OCI-LY7 (cell line): ENCODE results near the gene PSTK. TPM values are rescaled to one million over a fixed set of nuclear protein-coding genes. Genes with fewer than 3 reads are reported as not detected.

ENCODE experiments used
- BruUV-seq: library from RNA; stranded (reverse); fragments of 400-500 nt; replicated peaks from 2 replicates; lab custom pipeline; 2021; lab: Mats Ljungman, UMichigan
- CTCF ChIA-PET: fragments of 300-600 bp; sonication (Branson Sonifier 250); formaldehyde crosslinking; loops from one replicate; lab custom pipeline; 2022; ENCODE audit warnings: antibody characterized with exemption; ENCODE audit not compliant: unreplicated experiment; lab: Charles Lee
- POLR2A ChIA-PET: fragments of 300-600 bp; sonication (Branson Sonifier 250); formaldehyde crosslinking; loops from one replicate; lab custom pipeline; 2022; ENCODE audit warnings: antibody characterized with exemption; lab: Charles Lee
- DNase-seq: peaks from one replicate; pipeline ENCODE4 v3.0.0-alpha.2; 2015; ENCODE audit warnings: low spot score
- H2AFZ ChIP-seq: fragments of 200-600 bp; sonication (generic), shearing (Covaris generic); 2 replicates; pipeline ENCODE4 v1.6.1; 2014; ENCODE audit warnings: mild to moderate bottlenecking, antibody characterized with exemption, low read length, moderate library complexity
- H3K27ac ChIP-seq: fragments of 200-600 bp; sonication (generic); 2 replicates; pipeline ENCODE4 v1.5.1; 2014; ENCODE audit warnings: mixed run types, low read depth, mild to moderate bottlenecking, moderate library complexity, low read length, inconsistent platforms; ENCODE audit not compliant: poor library complexity, severe bottlenecking
- H3K36me3 ChIP-seq: fragments of 200-600 bp; sonication (generic); 2 replicates; pipeline ENCODE4 v1.6.1; 2014; ENCODE audit warnings: mild to moderate bottlenecking, antibody characterized with exemption, low read length, moderate library complexity, mixed read lengths; ENCODE audit not compliant: insufficient read depth
- H3K4me1 ChIP-seq: fragments of 200-600 bp; sonication (generic); 2 replicates; pipeline ENCODE4 v1.5.1; 2014; ENCODE audit warnings: mild to moderate bottlenecking, low read length; ENCODE audit not compliant: insufficient read depth, poor library complexity, severe bottlenecking
- H3K4me2 ChIP-seq: fragments of 200-600 bp; sonication (generic); 2 replicates; pipeline ENCODE4 v1.6.1; 2014; ENCODE audit warnings: mild to moderate bottlenecking, low read length
- H3K4me3 ChIP-seq: fragments of 200-600 bp; sonication (generic); 2 replicates; pipeline ENCODE4 v1.5.1; 2014; ENCODE audit warnings: mild to moderate bottlenecking, low read depth, low read length; ENCODE audit not compliant: poor library complexity, severe bottlenecking
- H3K79me2 ChIP-seq: fragments of 200-600 bp; sonication (generic); 2 replicates; pipeline ENCODE4 v1.6.1; 2016; ENCODE audit warnings: low read depth, mild to moderate bottlenecking, low read length, moderate library complexity, mixed read lengths; ENCODE audit not compliant: insufficient read depth
- H3K9me2 ChIP-seq: fragments of 200-600 bp; sonication (generic); 2 replicates; pipeline ENCODE4 v1.6.1; 2016; ENCODE audit warnings: mild to moderate bottlenecking, low read length, mixed read lengths; ENCODE audit not compliant: insufficient read depth
- H3K9me3 ChIP-seq: fragments of 200-600 bp; sonication (generic); 2 replicates; pipeline ENCODE4 v1.6.1; 2014; ENCODE audit warnings: mild to moderate bottlenecking, mixed run types, low read length, mixed read lengths
- H4K20me1 ChIP-seq: fragments of 200-600 bp; sonication (generic); 2 replicates; pipeline ENCODE4 v1.6.1; 2014; ENCODE audit warnings: mild to moderate bottlenecking, antibody characterized with exemption, low read length, moderate library complexity, mixed read lengths; ENCODE audit not compliant: insufficient read depth
- EZH2phosphoT487 ChIP-seq: fragments of 200-600 bp; sonication (generic); IDR thresholded peaks from 2 replicates; pipeline ENCODE4 v1.6.1; 2018; ENCODE audit warnings: low read depth, borderline replicate concordance, mild to moderate bottlenecking, mixed run types, antibody characterized with exemption, low read length, moderate library complexity, mixed read lengths
- intact Hi-C: fragments of 100-400 bp; cut with micrococcal nuclease; formaldehyde crosslinking; loops from one replicate; pipeline ENCODE4 v1.10.0; 2022; ENCODE audit not compliant: unreplicated experiment
- total RNA-seq, 2 experiments: library from RNA; depleted of rRNA in 1 of 2; stranded (reverse); fragments of >200 nt in 1 of 2; shearing (Covaris generic) in 1 of 2; gene quantifications; 2 replicates each; pipeline ENCODE4 v1.2.3, GENCODE V29; 2014 to 2022
- TF ChIP-seq, protein P1 (sequence below): fragments of 200-600 bp; sonication (generic); conservative IDR thresholded peaks from 2 replicates; pipeline ENCODE4 v1.5.1; 2014; ENCODE audit warnings: mild to moderate bottlenecking, antibody characterized with exemption, low read length, moderate library complexity, mixed read lengths

The PSTK gene
- total RNA-seq, 2 experiments from 2014 or later = 4.9 to 8.9 TPM

DNA sequence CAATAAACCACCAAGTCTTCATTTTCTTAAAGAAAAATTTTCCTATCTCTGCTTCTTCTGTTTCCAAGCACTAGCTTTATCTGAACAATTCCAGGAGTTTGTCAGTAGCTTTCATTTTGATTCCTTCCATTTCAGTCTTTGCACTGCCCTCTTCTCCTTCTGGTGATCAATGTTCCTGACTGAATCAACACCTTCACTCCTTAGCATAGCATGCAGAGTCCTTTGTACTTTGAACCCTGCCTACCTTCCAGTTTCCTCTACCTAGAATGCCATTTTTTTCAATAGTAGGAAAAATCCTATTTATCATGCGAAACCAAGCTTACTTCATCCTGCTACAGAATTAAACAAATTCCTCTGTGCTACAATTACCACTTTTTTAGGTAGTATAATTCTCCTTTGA is 24.3 kb upstream of the PSTK start:
- TF ChIP-seq EZH2phosphoT487 = no peak
- TF ChIP-seq, protein P1, sequence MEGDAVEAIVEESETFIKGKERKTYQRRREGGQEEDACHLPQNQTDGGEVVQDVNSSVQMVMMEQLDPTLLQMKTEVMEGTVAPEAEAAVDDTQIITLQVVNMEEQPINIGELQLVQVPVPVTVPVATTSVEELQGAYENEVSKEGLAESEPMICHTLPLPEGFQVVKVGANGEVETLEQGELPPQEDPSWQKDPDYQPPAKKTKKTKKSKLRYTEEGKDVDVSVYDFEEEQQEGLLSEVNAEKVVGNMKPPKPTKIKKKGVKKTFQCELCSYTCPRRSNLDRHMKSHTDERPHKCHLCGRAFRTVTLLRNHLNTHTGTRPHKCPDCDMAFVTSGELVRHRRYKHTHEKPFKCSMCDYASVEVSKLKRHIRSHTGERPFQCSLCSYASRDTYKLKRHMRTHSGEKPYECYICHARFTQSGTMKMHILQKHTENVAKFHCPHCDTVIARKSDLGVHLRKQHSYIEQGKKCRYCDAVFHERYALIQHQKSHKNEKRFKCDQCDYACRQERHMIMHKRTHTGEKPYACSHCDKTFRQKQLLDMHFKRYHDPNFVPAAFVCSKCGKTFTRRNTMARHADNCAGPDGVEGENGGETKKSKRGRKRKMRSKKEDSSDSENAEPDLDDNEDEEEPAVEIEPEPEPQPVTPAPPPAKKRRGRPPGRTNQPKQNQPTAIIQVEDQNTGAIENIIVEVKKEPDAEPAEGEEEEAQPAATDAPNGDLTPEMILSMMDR = no peak
- Histone ChIP-seq H3K36me3 (no peaks in the 10 kb centered on the region; the same call in 1 of the 2 replicates), H2AFZ (no peak overlapping the region), H3K27ac (no peak overlapping the region), H3K4me1 (peaks cover 11% of the 10 kb centered on the region), H3K9me2 (peaks cover 3% of the 10 kb centered on the region; the same call in 1 of the 2 replicates), H3K4me2 (no peak overlapping the region; the same call in 1 of the 2 replicates), H3K79me2 (no peaks in the 10 kb centered on the region), H4K20me1 (no peaks in the 10 kb centered on the region), H3K9me3 (no peaks in the 10 kb centered on the region), H3K4me3 (no peak overlapping the region)
- CTCF ChIA-PET = no interaction called here
- BruUV-seq = no TSS peak
- intact Hi-C loops = loop anchor here (2.0 kb wide), 1 partner anchor 53 kb away; the partner anchor contains the start of genes ACADSB and IKZF5
- POLR2A ChIA-PET = interaction anchor here (0.6 to 1.3 kb wide), 5 partner anchors 9 to 197 kb away, joined by 3 to 4 read pairs (median 3); partner anchors contain the start of gene PSTK
- DNase-seq = no peak

DNA sequence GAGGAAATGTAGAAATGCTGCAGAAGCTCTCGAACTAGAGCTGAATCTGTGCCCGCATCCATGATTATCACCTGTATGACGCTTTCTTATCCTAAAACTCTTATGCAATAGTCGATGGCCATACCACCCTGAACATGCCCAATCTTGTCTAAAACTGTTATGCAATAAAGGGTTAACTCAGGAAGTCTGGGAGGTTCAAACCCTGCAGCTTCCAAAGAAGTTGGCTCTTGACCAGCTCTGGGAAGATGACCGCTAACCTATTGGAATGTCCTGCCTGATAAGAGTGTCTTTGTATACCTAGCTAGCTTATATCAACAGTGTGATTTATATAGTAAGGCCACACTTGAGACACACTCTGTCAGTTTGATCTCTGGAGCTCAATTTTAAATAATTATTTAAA is 22.7 kb upstream of the PSTK start:
- intact Hi-C loops = no loop called here
- Histone ChIP-seq H3K4me2 (no peak overlapping the region), H3K27ac (no peak overlapping the region), H3K9me2 (peaks cover 3% of the 10 kb centered on the region; the same call in 1 of the 2 replicates), H3K36me3 (no peaks in the 10 kb centered on the region), H3K4me1 (peaks cover 11% of the 10 kb centered on the region), H2AFZ (no peak overlapping the region), H3K4me3 (no peak overlapping the region), H4K20me1 (no peaks in the 10 kb centered on the region), H3K79me2 (no peaks in the 10 kb centered on the region), H3K9me3 (no peaks in the 10 kb centered on the region)
- BruUV-seq = no TSS peak
- CTCF ChIA-PET = interaction anchor here (1.2 kb wide), 1 partner anchor 24 kb away, joined by 3 read pairs; no protein-coding TSS in a partner anchor
- DNase-seq = no peak
- POLR2A ChIA-PET = no interaction called here
- TF ChIP-seq EZH2phosphoT487 = no peak
- TF ChIP-seq, protein P1 = no peak

DNA sequence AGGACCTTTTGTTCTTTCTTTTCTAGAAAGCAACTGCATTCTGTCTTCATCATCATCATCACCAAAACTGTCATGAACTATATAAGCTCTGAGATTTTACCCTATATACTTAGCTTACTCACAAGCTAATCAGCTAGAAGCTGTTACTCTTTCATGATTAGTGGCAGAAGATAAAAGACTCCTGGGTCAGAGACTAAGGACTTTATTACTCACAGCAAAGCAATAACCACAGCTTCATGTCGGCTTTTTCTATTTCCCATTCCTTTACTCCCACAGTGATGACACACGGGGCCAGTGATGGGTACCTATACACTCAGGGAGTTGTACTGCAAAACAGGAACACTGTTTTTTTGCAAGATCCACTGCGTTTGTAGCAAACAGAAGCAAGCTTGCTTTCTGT is 17.8 kb upstream of the PSTK start:
- TF ChIP-seq, protein P1 = no peak
- TF ChIP-seq EZH2phosphoT487 = no peak
- POLR2A ChIA-PET = interaction anchor here (0.5 to 0.7 kb wide), 2 partner anchors 10 to 64 kb away, joined by 3 read pairs; no protein-coding TSS in a partner anchor
- no peak overlapping the region for H3K4me2 ChIP-seq
- H3K9me3 ChIP-seq = no peaks in the 10 kb centered on the region
- CTCF ChIA-PET = no interaction called here
- no peaks in the 10 kb centered on the region for H3K79me2 ChIP-seq
- H3K4me3 ChIP-seq = no peak overlapping the region
- intact Hi-C loops = no loop called here
- no peak overlapping the region for H3K27ac ChIP-seq
- no peaks in the 10 kb centered on the region for H3K4me1 ChIP-seq
- no peak overlapping the region for H2AFZ ChIP-seq
- no TSS peak for BruUV-seq
- H3K36me3 ChIP-seq = no peaks in the 10 kb centered on the region
- H4K20me1 ChIP-seq = no peaks in the 10 kb centered on the region
- no peak for DNase-seq
- H3K9me2 ChIP-seq = peaks cover 3% of the 10 kb centered on the region; the same call in 1 of the 2 replicates
